NOMO-1 (cell line): ENCODE data around the gene WFDC5.
"Not testable (repeated sequence)": the region's sequence is repeated elsewhere in the genome, so short reads cannot be mapped to it uniquely, and the experiment has no call there.

Experiments
- DNase-seq, 2 experiments: peaks; one replicate each; lab custom pipeline; 2025; ENCODE audit not compliant: unreplicated experiment in 2 of 2; lab: John Stamatoyannopoulos, UW

Gene WFDC5

GRCh38 chr20:45091366-45091765, 23.6 kb downstream of the WFDC5 start:
- no peak for DNase-seq

- DNase-seq = no peak
These were observed 24.5 kb downstream of the WFDC5 start for GRCh38 chr20:45090481-45090880.

GRCh38 chr20:45088247-45088646, 26.7 kb downstream of the WFDC5 start:
- DNase-seq = no peak

- DNase-seq = no peak
These were observed 27.2 kb downstream of the WFDC5 start for GRCh38 chr20:45087814-45088213.

GRCh38 chr20:45087097-45087790, 27.7 kb downstream of the WFDC5 start:
- DNase-seq = peak in 1 of 2 experiments; percentile 70

GRCh38 chr20:45085867-45086266, 29.1 kb downstream of the WFDC5 start:
- DNase-seq = no peak

- DNase-seq = no peak
These were observed 29.7 kb downstream of the WFDC5 start for GRCh38 chr20:45085289-45085688.

GRCh38 chr20:45083127-45083526, 31.8 kb downstream of the WFDC5 start:
- DNase-seq = no peak

GRCh38 chr20:45082468-45082867, 32.5 kb downstream of the WFDC5 start:
- DNase-seq = no peak

GRCh38 chr20:45080867-45081624, 33.9 kb downstream of the WFDC5 start:
- DNase-seq = no peak

- DNase-seq = no peak
These were observed 37.4 kb downstream of the WFDC5 start for GRCh38 chr20:45077559-45077958.

GRCh38 chr20:45073221-45073620, 41.8 kb downstream of the WFDC5 start:
- DNase-seq = no peak

- no peak for DNase-seq
These were observed 42.9 kb downstream of the WFDC5 start for GRCh38 chr20:45072066-45072465.

GRCh38 chr20:45070932-45071632, 43.9 kb downstream of the WFDC5 start:
- DNase-seq = no peak

- no peak for DNase-seq
These were observed 45.7 kb downstream of the WFDC5 start for GRCh38 chr20:45069261-45069660.

- no peak for DNase-seq
These were observed 47.4 kb downstream of the WFDC5 start for GRCh38 chr20:45067558-45067957.

GRCh38 chr20:45067087-45067486, 47.9 kb downstream of the WFDC5 start:
- DNase-seq = no peak

GRCh38 chr20:45066372-45066771, 48.6 kb downstream of the WFDC5 start:
- DNase-seq = no peak

GRCh38 chr20:45064812-45065211, 50.2 kb downstream of the WFDC5 start:
- no peak for DNase-seq

- DNase-seq = not testable (repeated sequence)
These were observed 51.9 kb downstream of the WFDC5 start for GRCh38 chr20:45063107-45063506.

- DNase-seq = no peak
These were observed 53.7 kb downstream of the WFDC5 start for GRCh38 chr20:45061244-45061643.

GRCh38 chr20:45060294-45060693, 54.7 kb downstream of the WFDC5 start:
- DNase-seq = no peak
